AG20443 (cell line): ENCODE measurements around the gene FBXW9.
"Not testable (repeated sequence)": the region's sequence is repeated elsewhere in the genome, so short reads cannot be mapped to it uniquely, and the experiment has no call there.

ENCODE experiments used
- DNase-seq: peaks from one replicate; pipeline ENCODE4 v3.0.0; 2012; ENCODE audit warnings: low spot score, mixed read lengths

FBXW9 gene

GRCh38 chr19:12656899-12657571, 39.4 kb downstream of the FBXW9 start:
- DNase-seq = peak; percentile 35

GRCh38 chr19:12655546-12655945, 40.9 kb downstream of the FBXW9 start:
- no peak for DNase-seq

GRCh38 chr19:12652219-12652618, 44.2 kb downstream of the FBXW9 start:
- DNase-seq = no peak

GRCh38 chr19:12649941-12650340, 46.5 kb downstream of the FBXW9 start:
- DNase-seq = peak; percentile 4

- peak; percentile 25 for DNase-seq
Measured at GRCh38 chr19:12648088-12648487, 48.3 kb downstream of the FBXW9 start.

- peak; percentile 84 for DNase-seq
Measured at GRCh38 chr19:12647490-12648071, 48.9 kb downstream of the FBXW9 start.

GRCh38 chr19:12647047-12647446, 49.4 kb downstream of the FBXW9 start:
- peak; percentile 7 for DNase-seq

- DNase-seq = peak; percentile 13
Measured at GRCh38 chr19:12646551-12646950, 49.9 kb downstream of the FBXW9 start.

GRCh38 chr19:12643716-12644115, 52.7 kb downstream of the FBXW9 start:
- DNase-seq = not testable (repeated sequence)

- no peak for DNase-seq
Measured at GRCh38 chr19:12642506-12642905, 53.9 kb downstream of the FBXW9 start.

- DNase-seq = peak; percentile 7
Measured at GRCh38 chr19:12641456-12641855, 55.0 kb downstream of the FBXW9 start.

GRCh38 chr19:12639901-12640613, 56.4 kb downstream of the FBXW9 start:
- peak; percentile 95 for DNase-seq
